Endothelial cell of umbilical vein (primary cell): ENCODE data around the gene MAP1B. TPM values are rescaled to one million over a fixed set of nuclear protein-coding genes. Genes with fewer than 3 reads are reported as not detected.

Source experiments
- Bru-seq: library from RNA; stranded (reverse); fragments of 400-500 nt; gene quantifications from one replicate; lab custom pipeline; 2021; lab: Mats Ljungman, UMichigan
- BruChase-seq, 2 experiments: library from RNA; stranded (reverse); fragments of 400-500 nt; gene quantifications; one replicate each; lab custom pipeline; 2021; lab: Mats Ljungman, UMichigan
- BruUV-seq: library from RNA; stranded (reverse); fragments of 400-500 nt; replicated peaks from 2 replicates; lab custom pipeline; 2021; lab: Mats Ljungman, UMichigan
- CTCF ChIA-PET: fragments of 300-600, 350-600 bp; sonication (Branson Sonifier 250); formaldehyde crosslinking; loops from one replicate; lab custom pipeline; 2021; ENCODE audit warnings: antibody characterized with exemption, inconsistent platforms; lab: Charles Lee
- POLR2A ChIA-PET: fragments of 300-600, 350-600 bp; sonication (Branson Sonifier 250); formaldehyde crosslinking; loops from one replicate; lab custom pipeline; 2021; ENCODE audit warnings: antibody characterized with exemption, inconsistent platforms; lab: Charles Lee
- DNase-seq: peaks from one replicate; pipeline ENCODE4 v3.0.0-alpha.2; 2011; ENCODE audit warnings: low read depth, low spot score
- FAIRE-seq: peaks from 2 replicates; lab custom pipeline; 2011; peaks lifted over from hg19 to GRCh38; lab: Jason Lieb, UNC
- H2AFZ ChIP-seq: 2 replicates; pipeline ENCODE4 v1.6.0; 2012; ENCODE audit warnings: low read depth, low read length, control low read depth, inconsistent platforms
- H3K27ac ChIP-seq: 2 replicates; pipeline ENCODE4 v1.5.1; 2011; ENCODE audit warnings: low read depth, mild to moderate bottlenecking, control low read depth, low read length, moderate library complexity; ENCODE audit not compliant: insufficient read depth
- H3K27me3 ChIP-seq, 2 experiments: 2 replicates each; pipeline versions ENCODE4 v1.6.0 to v1.6.1; 2011; ENCODE audit warnings: low read length in 2 of 2, mixed read lengths in 1 of 2; ENCODE audit not compliant: control insufficient read depth in 2 of 2, insufficient read depth in 2 of 2
- H3K36me3 ChIP-seq, 2 experiments: 2 replicates in 1 of 2; 3 replicates in 1 of 2; pipeline ENCODE4 v1.5.1; 2011; ENCODE audit warnings: low read length in 2 of 2, mild to moderate bottlenecking in 1 of 2, moderate library complexity in 1 of 2; ENCODE audit not compliant: control insufficient read depth in 2 of 2, insufficient read depth in 2 of 2; ENCODE audit errors: extremely low read depth in 1 of 2
- H3K4me1 ChIP-seq: 3 replicates; pipeline ENCODE4 v1.5.1; 2011; ENCODE audit warnings: mild to moderate bottlenecking, low read length; ENCODE audit not compliant: control insufficient read depth, insufficient read depth; ENCODE audit errors: extremely low read depth
- H3K4me2 ChIP-seq: 2 replicates; pipeline ENCODE4 v1.6.1; 2011; ENCODE audit warnings: low read length, control low read depth, mixed read lengths; ENCODE audit not compliant: insufficient read depth
- H3K4me3 ChIP-seq, 3 experiments: fragments of 200-600 bp in 1 of 3; sonication (generic), shearing (Covaris generic) in 1 of 3; replicated peaks in 1 of 3; 2 replicates each; pipeline ENCODE4 v1.5.1; 2011 to 2016; ENCODE audit warnings: control low read depth in 3 of 3, low read length in 3 of 3, mild to moderate bottlenecking in 2 of 3, inconsistent platforms in 1 of 3, low read depth in 1 of 3, moderate library complexity in 1 of 3; ENCODE audit not compliant: insufficient read depth in 1 of 3
- H3K79me2 ChIP-seq: 2 replicates; pipeline ENCODE4 v1.6.0; 2012; ENCODE audit warnings: low read length, inconsistent platforms; ENCODE audit not compliant: control insufficient read depth, insufficient read depth
- H3K9ac ChIP-seq: replicated peaks from 2 replicates; pipeline ENCODE3; 2011; ENCODE audit warnings: low read length, control low read depth; ENCODE audit not compliant: insufficient read depth; ENCODE audit errors: extremely low read depth
- H3K9me1 ChIP-seq: replicated peaks from 3 replicates; pipeline ENCODE4 v1.6.0; 2011; ENCODE audit warnings: mild to moderate bottlenecking, low read length; ENCODE audit not compliant: control insufficient read depth, insufficient read depth; ENCODE audit errors: extremely low read depth
- H3K9me3 ChIP-seq: replicated peaks from 2 replicates; pipeline ENCODE4 v1.5.1; 2012; ENCODE audit warnings: low read length, inconsistent platforms; ENCODE audit not compliant: control insufficient read depth, insufficient read depth
- H4K20me1 ChIP-seq: replicated peaks from 2 replicates; pipeline ENCODE3; 2011; ENCODE audit warnings: mild to moderate bottlenecking, low read length; ENCODE audit not compliant: control insufficient read depth, insufficient read depth; ENCODE audit errors: extremely low read depth
- CTCF ChIP-seq, 2 donors: IDR thresholded peaks; 1 replicate in 1 of 2; 2 replicates in 1 of 2; pipeline ENCODE4 v1.5.1; 2011; ENCODE audit warnings: low read length in 2 of 2, mild to moderate bottlenecking in 2 of 2, moderate library complexity in 2 of 2, control low read depth in 1 of 2, inconsistent platforms in 1 of 2, low read depth in 1 of 2; ENCODE audit not compliant: insufficient read depth in 1 of 2; ENCODE audit errors: extremely low read depth in 1 of 2
- FOS ChIP-seq: IDR thresholded peaks from 2 replicates; pipeline ENCODE4 v1.6.1; 2011; ENCODE audit warnings: mild to moderate bottlenecking, low read length, moderate library complexity, borderline replicate concordance; ENCODE audit not compliant: insufficient read depth
- POLR2A ChIP-seq: IDR thresholded peaks from 2 replicates; pipeline ENCODE4 v1.6.1; 2012; ENCODE audit warnings: low read depth, mild to moderate bottlenecking, control low read depth, low read length
- POLR2AphosphoS5 ChIP-seq: IDR thresholded peaks from 2 replicates; pipeline ENCODE4 v1.6.1; 2012; ENCODE audit warnings: low read depth, mild to moderate bottlenecking, control low read depth, low read length, moderate library complexity; ENCODE audit not compliant: insufficient read depth
- dilution Hi-C: fragments of 300-500 bp; cut with MboI; formaldehyde crosslinking; loops from one replicate; pipeline ENCODE4 v1.15.0; 2019; ENCODE audit warnings: low sequenced_read_pairs; ENCODE audit not compliant: extremely low pct_ligation_motif_present
- intact Hi-C: fragments of 100-400 bp; cut with micrococcal nuclease; formaldehyde crosslinking; loops from one replicate; pipeline ENCODE4 v1.10.0; 2022
- long read RNA-seq: library from polyadenylated mRNA; stranded (forward); transcript quantifications from one replicate; pipeline ENCODE4 v2.0.0, GENCODE V29; 2021
- polyA minus RNA-seq, 3 experiments: library from RNA; depleted of rRNA, polyadenylated mRNA; stranded (reverse); fragments of >200 nt; gene quantifications; 1 replicate in 1 of 3; 2 replicates in 2 of 3; pipeline ENCODE4 v1.2.3, GENCODE V29; 2011
- polyA plus RNA-seq, 4 experiments: library from polyadenylated mRNA; depleted of rRNA in 3 of 4; stranded (reverse) in 3 of 4; unstranded in 1 of 4; fragments of >200 nt; gene quantifications; 2 replicates each; pipeline versions ENCODE4 v1.2.1 to v1.2.3, GENCODE V29; 2011 to 2012; ENCODE audit warnings: missing spikeins in 1 of 4
- total RNA-seq: library from RNA; stranded (reverse); gene quantifications from 2 replicates; pipeline ENCODE4 v1.2.3, GENCODE V29; 2021

MAP1B gene
- total RNA-seq: 262 and 263 TPM in 2 replicates
- 50.8 and 55.9 TPM in 2 replicates for polyA plus RNA-seq
- polyA plus RNA-seq (2011; cell fraction: cytosol; rRNA removed): 38.6 and 41.2 TPM in 2 replicates
- polyA plus RNA-seq (2011; cell fraction: nucleus; rRNA removed): 57.7 and 62.1 TPM in 2 replicates
- polyA plus RNA-seq (2012): 61.2 and 80.8 TPM in 2 replicates
- 303 and 314 TPM in 2 replicates for polyA minus RNA-seq
- not detected for polyA minus RNA-seq (2011; cell fraction: cytosol; rRNA and poly(A)+ RNA removed)
- polyA minus RNA-seq (2011; cell fraction: nucleus; rRNA and poly(A)+ RNA removed): 184 and 190 TPM in 2 replicates
- percentile 98 among the genes with signal in this experiment for Bru-seq, nascent RNA
- BruChase-seq, experiment 1, labeled RNA remaining after a 6-hour chase: percentile 99 among the genes with signal in this experiment
- percentile 98 among the genes with signal in this experiment for BruChase-seq, experiment 2, labeled RNA remaining after a 2-hour chase
- long read RNA-seq, partial matches to known transcripts: 24 of 49 reads
- long read RNA-seq, other reads (novel, unspliced or antisense): 25 of 49 reads

- peak within 1 kb of the TSS; percentile 74 for H3K4me2 ChIP-seq
- BruUV-seq: TSS peak; percentile 42
- TF ChIP-seq POLR2AphosphoS5: peak; percentile 88
- TF ChIP-seq CTCF (IDR thresholded peaks at IDR 0.05; ENCODE audit: extremely low read depth in 1 of 2, insufficient read depth in 1 of 2, low read depth in 1 of 2, low read length in 2 of 2): no peak
- peak; percentile 84 for TF ChIP-seq POLR2A
- TF ChIP-seq FOS: no peak
- H4K20me1 ChIP-seq: no peaks in the 10 kb centered on the region
- H3K27ac ChIP-seq: peak within 1 kb of the TSS; percentile 48
- peak within 1 kb of the TSS; percentile 86 for H3K9ac ChIP-seq
- FAIRE-seq: peak; percentile 68
- POLR2A ChIA-PET: no interaction called here
- CTCF ChIA-PET: interaction anchor here (0.7 to 1.8 kb wide), 5 partner anchors 173 to 325 kb away, joined by 3 to 9 read pairs (median 4); no protein-coding TSS in a partner anchor
- H3K79me2 ChIP-seq: peaks cover 48% of the 10 kb centered on the region
- H3K4me3 ChIP-seq: peak within 1 kb of the TSS; percentile 91 to 98 (median 97)
- H2AFZ ChIP-seq: peak within 1 kb of the TSS; percentile 77
- H3K36me3 ChIP-seq: peaks cover 0 to 9% of the 10 kb centered on the region in 2 experiments
- dilution Hi-C loops (no loop called here), intact Hi-C loops (loop anchor here (2.0 to 5.0 kb wide), 4 partner anchors 60 to 325 kb away; no protein-coding TSS in a partner anchor)
- H3K27me3 ChIP-seq: no peaks in the 10 kb centered on the region
- DNase-seq: peak; percentile 56
- no peaks in the 10 kb centered on the region for H3K9me3 ChIP-seq
- no peaks in the 10 kb centered on the region for H3K9me1 ChIP-seq
- peaks cover 29% of the 10 kb centered on the region for H3K4me1 ChIP-seq
Observed at GRCh38 chr5:72107131-72107900, at the start of gene MAP1B. TSS of gene MAP1B (plus strand) at chr5:72107475. CDS start at chr5:72107532, 57 bp downstream.
